H4 (cell line): Measurements from ENCODE around the gene MRPL22. TPM values are rescaled to one million over a fixed set of nuclear protein-coding genes. Genes with fewer than 3 reads are reported as not detected.
A peak's percentile ranks its signal among the peaks of the same experiment; 100 is the strongest.
"Not testable (repeated sequence)": the region's sequence is repeated elsewhere in the genome, so short reads cannot be mapped to it uniquely, and the experiment has no call there.

Experiments used
- DNase-seq: peaks from one replicate; pipeline ENCODE4 v3.0.0-alpha.2; 2015; ENCODE audit warnings: low spot score
- total RNA-seq: library from RNA; depleted of rRNA; stranded (reverse); fragments of >200 nt; shearing (Covaris generic); gene quantifications from 2 replicates; pipeline ENCODE4 v1.2.3, GENCODE V29; 2014; rRNA removed

Gene MRPL22
- total RNA-seq: 25.8 and 28.2 TPM in 2 replicates

- DNase-seq: peak; percentile 87
These were observed at the start of gene MRPL22 for GRCh38 chr5:154940772-154941620. Gene MRPL22 (plus strand): TSS chr5:154941073. CDS start chr5:154941111, 38 bp downstream.

DNA sequence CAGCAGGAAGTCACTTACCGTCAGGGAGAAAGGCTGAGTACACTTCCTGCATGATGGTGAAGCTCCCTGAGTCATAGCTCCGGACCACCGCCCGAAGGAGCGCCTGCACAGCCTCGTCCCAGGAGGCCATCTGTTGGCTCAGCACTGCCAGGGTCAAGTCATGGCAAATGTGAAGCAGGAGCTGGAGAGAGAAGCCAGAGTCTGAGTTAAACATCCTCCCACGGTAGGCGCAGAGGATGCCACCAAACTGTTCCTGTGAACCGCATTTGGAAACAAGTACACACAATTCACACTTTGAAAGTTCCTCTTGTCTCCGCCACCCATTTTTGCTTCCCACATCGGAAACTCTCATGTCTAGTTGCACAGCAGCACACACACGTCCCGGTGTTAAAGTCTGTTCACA, 48.5 kb upstream of the MRPL22 start:
- DNase-seq: no peak

DNA sequence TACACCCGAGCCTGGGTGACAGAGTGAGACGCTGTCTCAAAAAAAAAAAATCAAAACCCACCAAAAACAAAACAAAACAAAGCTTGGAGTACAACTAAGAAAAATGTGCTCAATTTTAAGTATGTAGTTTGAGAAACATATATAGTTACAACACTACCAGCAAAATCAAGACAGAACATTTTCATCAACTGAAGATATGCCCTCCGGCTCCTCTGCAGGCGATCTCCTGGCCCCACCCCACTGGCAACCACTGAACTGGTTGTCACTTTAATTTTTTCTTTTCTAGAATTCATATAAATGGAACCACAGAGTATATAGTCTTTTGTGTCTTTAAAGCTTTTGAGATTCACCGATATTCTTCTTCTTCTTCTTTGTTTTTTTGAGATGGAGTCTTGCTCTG, 47.5 kb upstream of the MRPL22 start:
- DNase-seq: no peak

GRCh38 chr5:154895606-154896561, 45.0 kb upstream of the MRPL22 start:
- no peak for DNase-seq

- no peak for DNase-seq
These were observed 44.2 kb upstream of the MRPL22 start for GRCh38 chr5:154896562-154897165.

DNA sequence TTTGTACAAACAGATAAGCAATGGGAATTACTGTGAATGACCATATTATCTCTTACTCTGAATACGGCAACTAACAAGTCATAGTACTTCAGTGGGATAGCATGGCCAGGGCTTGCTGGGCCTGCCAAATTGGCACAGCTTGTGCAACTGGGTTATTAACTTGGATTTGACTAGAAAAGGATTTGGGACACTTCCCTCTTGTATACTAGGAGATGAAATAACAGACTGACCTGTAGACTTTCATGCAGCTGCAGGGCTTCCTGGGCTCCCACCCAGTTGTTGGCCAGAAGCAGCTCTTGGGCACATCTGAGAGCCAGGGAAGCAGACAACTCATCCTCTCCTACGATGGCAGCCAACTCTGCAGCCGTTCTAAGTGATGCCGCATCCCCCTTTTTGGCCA, 42.7 kb upstream of the MRPL22 start:
- no peak for DNase-seq

- no peak for DNase-seq
These were observed 41.6 kb upstream of the MRPL22 start for GRCh38 chr5:154899151-154899816.

DNA sequence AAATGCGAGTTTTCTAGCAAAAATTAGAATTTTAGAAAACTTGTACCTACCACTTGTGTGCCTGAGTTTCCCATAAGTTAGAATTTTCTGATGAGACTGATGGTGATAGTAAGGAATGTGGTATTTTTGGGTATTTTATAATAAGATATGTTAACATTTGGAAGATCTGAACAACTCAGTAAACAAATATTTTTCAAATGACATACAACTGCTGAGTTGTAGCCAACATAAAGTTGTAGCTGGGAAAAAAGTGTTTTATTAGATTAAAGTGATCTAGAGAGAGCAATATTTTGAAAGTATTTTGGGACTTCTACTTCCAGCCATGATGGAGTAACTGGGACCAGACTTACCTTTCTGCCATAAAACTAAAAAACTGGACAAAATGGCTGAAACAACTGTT, 40.8 kb upstream of the MRPL22 start:
- no peak for DNase-seq

DNA sequence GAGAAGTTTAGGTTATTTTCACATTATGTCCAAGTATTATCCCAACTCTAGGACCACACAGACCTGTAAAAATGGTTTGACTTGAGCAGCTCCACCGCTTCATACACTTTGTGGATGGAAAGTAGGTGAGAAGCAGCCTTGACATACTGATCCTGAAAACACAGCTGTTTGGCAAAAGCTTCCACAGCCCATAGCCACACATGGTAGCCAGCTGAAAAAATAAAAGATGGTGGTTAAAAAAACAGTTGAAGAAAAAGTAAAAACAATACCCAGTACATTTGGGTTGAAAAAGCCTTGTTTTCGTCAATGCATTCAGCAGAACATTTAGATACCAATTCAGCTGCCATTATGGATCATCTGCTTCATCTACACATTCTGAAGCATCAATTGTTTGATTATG, 39.6 kb upstream of the MRPL22 start:
- no peak for DNase-seq

- no peak for DNase-seq
These were observed 39.0 kb upstream of the MRPL22 start for GRCh38 chr5:154901913-154902312.

GRCh38 chr5:154905601-154906000, 35.3 kb upstream of the MRPL22 start:
- not testable (repeated sequence) for DNase-seq

- DNase-seq: no peak
These were observed 24.0 kb upstream of the MRPL22 start for GRCh38 chr5:154916874-154917273.

- DNase-seq: no peak
These were observed 23.1 kb upstream of the MRPL22 start for GRCh38 chr5:154917757-154918156.

DNA sequence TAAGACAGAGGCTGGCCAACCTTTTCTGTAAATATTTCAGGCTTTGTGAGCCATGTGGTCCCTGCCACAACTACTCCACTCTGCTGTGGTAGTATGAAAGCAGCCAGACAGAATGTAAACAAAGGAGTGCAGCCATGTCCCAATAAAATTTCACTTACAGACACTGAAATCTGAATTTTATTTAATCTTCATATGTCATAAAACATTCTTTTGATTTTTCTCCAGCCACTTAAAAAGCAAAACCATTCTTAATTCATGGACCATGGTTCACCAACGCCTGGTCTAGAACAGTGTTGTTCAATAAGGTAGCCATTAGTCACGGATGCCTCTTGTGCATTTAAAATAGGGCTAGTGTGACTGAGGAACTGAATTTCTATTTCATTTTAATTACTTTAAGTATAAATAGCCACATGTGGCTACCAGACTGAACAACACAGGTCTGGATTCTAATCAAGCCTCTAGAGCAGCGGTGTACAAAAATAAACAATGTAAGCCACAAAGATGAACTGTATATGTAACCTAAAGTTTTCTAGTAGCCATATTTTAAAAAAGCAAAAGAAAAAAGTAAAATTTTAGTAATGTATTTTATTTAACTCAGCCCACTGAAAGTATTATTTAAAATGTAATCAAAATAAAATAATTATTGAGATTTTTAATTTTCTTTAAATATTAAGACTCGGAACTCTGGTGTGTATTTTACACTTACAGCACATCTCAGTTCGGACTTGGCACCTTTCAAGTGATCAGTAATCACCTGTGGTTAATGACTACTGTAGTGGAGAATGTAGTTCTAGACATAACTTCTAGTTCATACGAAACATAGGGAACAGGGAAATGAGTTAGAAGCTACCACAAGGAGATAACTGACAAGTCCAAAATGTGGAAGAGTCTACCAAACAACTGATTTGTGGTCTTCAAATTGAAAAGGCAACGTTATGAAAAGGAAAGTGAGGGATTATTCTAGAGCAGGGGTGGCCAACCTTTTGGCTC, 17.1 kb upstream of the MRPL22 start:
- DNase-seq: peak; percentile 10

GRCh38 chr5:154933537-154933936, 7.3 kb upstream of the MRPL22 start:
- no peak for DNase-seq

DNA sequence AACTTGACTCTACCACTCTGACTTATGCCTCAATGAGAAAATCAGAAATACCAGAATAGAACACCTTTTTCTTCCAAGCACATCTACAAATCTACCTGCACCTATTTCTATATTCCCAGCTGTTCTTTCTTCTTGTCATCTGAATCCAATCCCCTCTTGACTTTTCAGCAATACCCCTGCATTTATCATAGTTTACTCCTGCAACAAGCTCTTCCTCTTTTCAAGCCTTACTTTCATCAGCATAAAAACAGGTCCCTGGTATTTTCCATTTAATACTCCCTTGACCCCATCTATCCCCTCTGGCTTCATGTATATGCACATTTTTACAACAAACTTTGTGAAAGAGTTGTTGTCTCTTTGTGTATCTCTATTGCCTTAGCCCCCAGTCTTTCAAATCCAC, 6.0 kb upstream of the MRPL22 start:
- DNase-seq: no peak

GRCh38 chr5:154937186-154937717, 3.6 kb upstream of the MRPL22 start:
- no peak for DNase-seq

GRCh38 chr5:154937718-154938466, 3.0 kb upstream of the MRPL22 start, which contains the start of gene GEMIN5:
Gene GEMIN5 (minus strand): TSS chr5:154938211. CDS start chr5:154938133, 78 bp downstream.
- peak; percentile 77 for DNase-seq

DNA sequence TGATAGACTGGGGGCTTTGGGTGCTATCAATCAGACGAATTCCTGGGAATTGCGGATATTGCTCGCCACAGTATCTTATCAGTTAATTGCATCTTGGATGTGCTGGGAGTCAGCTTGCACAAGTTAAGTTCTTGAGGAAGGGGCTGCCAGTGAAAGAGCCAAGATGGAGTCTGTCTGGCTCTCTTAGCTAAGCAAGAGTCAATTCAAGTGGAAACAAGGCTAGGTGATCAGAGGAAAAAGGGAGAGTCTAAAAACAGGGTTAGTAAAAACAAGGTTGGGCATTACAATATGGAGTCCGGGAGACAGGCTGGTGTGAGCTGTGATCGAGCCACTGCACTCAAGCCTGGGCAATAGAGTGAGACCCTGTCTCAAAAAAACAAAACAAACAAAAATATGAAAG, 1.5 kb upstream of the MRPL22 start:
- not testable (repeated sequence) for DNase-seq
